Colon (tissue), 2 donors: ENCODE results near the gene MYO15A.

Source experiments
- FAIRE-seq: peaks from 2 replicates; lab custom pipeline; 2012; peaks lifted over from hg19 to GRCh38; lab: Jason Lieb, UNC
- donor health status: control.
- donor health status: control.

MYO15A gene

GRCh38 chr17:18158022-18158600, 49.6 kb downstream of the MYO15A start:
- no peak for FAIRE-seq

- FAIRE-seq: no peak
These were observed 51.1 kb downstream of the MYO15A start for GRCh38 chr17:18159551-18160120.

- no peak for FAIRE-seq
These were observed 51.7 kb downstream of the MYO15A start for GRCh38 chr17:18160128-18160856.

GRCh38 chr17:18161207-18162145, 52.9 kb downstream of the MYO15A start:
- FAIRE-seq: no peak

GRCh38 chr17:18163547-18163946, 55.0 kb downstream of the MYO15A start:
- no peak for FAIRE-seq

- no peak for FAIRE-seq
These were observed 58.3 kb downstream of the MYO15A start for GRCh38 chr17:18166894-18167293.

GRCh38 chr17:18167421-18167820, 58.9 kb downstream of the MYO15A start:
- FAIRE-seq: no peak

- FAIRE-seq: no peak
These were observed 64.1 kb downstream of the MYO15A start for GRCh38 chr17:18172531-18173278.

GRCh38 chr17:18173740-18174139, 65.2 kb downstream of the MYO15A start:
- no peak for FAIRE-seq

- FAIRE-seq: no peak
These were observed 67.6 kb downstream of the MYO15A start for GRCh38 chr17:18176176-18176575.

- FAIRE-seq: no peak
These were observed 68.6 kb downstream of the MYO15A start for GRCh38 chr17:18177133-18177532.

- FAIRE-seq: no peak
These were observed 69.2 kb downstream of the MYO15A start for GRCh38 chr17:18177722-18178121.

- no peak for FAIRE-seq
These were observed 70.6 kb downstream of the MYO15A start for GRCh38 chr17:18179196-18179595.

- no peak for FAIRE-seq
These were observed 71.2 kb downstream of the MYO15A start for GRCh38 chr17:18179804-18180203.

GRCh38 chr17:18181358-18181757, 72.8 kb downstream of the MYO15A start:
- FAIRE-seq: no peak

- no peak for FAIRE-seq
These were observed 73.8 kb downstream of the MYO15A start for GRCh38 chr17:18182110-18182977.

- no peak for FAIRE-seq
These were observed 74.4 kb downstream of the MYO15A start for GRCh38 chr17:18182978-18183333.

- no peak for FAIRE-seq
These were observed 75.0 kb downstream of the MYO15A start, which contains the start of gene ALKBH5 for GRCh38 chr17:18183334-18184142. Gene ALKBH5 (plus strand): TSS chr17:18183828. CDS start chr17:18184244, 416 bp downstream.

GRCh38 chr17:18184143-18185031, 75.8 kb downstream of the MYO15A start:
- no peak for FAIRE-seq
